NB4 (cell line): ENCODE results near the gene CDH4.

Source experiments
- POLR2A ChIP-seq: IDR thresholded peaks from 2 replicates; pipeline ENCODE4 v1.6.1; 2011; ENCODE audit warnings: mild to moderate bottlenecking; ENCODE audit not compliant: insufficient read length; ENCODE audit errors: extremely low read depth
- TF ChIP-seq, protein P1 (sequence below): IDR thresholded peaks from one replicate; pipeline ENCODE4 v1.5.1; 2012; ENCODE audit warnings: low read depth, low read length
- TF ChIP-seq, protein P2 (sequence below): IDR thresholded peaks from 2 replicates; pipeline ENCODE4 v1.6.1; 2011; ENCODE audit warnings: low read depth, low read length

DNA sequence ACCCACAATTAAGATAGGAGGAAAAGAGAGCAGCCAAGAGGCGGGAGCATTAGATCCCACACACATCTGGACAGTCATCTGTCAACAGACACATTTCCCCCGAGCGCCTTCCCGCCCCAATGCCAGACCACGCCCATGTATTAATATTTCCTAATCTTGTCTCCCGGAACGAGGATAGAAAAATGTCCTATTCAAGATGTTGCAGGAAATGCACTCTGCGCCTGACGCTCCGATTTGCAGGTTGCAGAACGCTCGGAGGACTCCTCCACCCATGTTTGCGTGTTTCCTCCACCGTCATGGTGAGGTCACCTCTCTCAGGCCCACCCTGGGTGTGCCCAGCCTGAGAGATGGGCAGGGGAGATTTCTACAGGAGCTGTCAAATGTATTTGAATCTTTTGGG lies 598.4 kb downstream of the CDH4 start:
- TF ChIP-seq, protein P1, sequence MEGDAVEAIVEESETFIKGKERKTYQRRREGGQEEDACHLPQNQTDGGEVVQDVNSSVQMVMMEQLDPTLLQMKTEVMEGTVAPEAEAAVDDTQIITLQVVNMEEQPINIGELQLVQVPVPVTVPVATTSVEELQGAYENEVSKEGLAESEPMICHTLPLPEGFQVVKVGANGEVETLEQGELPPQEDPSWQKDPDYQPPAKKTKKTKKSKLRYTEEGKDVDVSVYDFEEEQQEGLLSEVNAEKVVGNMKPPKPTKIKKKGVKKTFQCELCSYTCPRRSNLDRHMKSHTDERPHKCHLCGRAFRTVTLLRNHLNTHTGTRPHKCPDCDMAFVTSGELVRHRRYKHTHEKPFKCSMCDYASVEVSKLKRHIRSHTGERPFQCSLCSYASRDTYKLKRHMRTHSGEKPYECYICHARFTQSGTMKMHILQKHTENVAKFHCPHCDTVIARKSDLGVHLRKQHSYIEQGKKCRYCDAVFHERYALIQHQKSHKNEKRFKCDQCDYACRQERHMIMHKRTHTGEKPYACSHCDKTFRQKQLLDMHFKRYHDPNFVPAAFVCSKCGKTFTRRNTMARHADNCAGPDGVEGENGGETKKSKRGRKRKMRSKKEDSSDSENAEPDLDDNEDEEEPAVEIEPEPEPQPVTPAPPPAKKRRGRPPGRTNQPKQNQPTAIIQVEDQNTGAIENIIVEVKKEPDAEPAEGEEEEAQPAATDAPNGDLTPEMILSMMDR: no peak
- TF ChIP-seq POLR2A: no peak
- TF ChIP-seq, protein P2, sequence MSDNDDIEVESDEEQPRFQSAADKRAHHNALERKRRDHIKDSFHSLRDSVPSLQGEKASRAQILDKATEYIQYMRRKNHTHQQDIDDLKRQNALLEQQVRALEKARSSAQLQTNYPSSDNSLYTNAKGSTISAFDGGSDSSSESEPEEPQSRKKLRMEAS: no peak
